NB4 (cell line): Measurements from ENCODE around the gene TRMT5.

ENCODE experiments used
- POLR2A ChIP-seq: IDR thresholded peaks from 2 replicates; pipeline ENCODE4 v1.6.1; 2011; ENCODE audit warnings: mild to moderate bottlenecking; ENCODE audit not compliant: insufficient read length; ENCODE audit errors: extremely low read depth
- TF ChIP-seq, protein P1 (sequence below): IDR thresholded peaks from one replicate; pipeline ENCODE4 v1.5.1; 2012; ENCODE audit warnings: low read depth, low read length

DNA sequence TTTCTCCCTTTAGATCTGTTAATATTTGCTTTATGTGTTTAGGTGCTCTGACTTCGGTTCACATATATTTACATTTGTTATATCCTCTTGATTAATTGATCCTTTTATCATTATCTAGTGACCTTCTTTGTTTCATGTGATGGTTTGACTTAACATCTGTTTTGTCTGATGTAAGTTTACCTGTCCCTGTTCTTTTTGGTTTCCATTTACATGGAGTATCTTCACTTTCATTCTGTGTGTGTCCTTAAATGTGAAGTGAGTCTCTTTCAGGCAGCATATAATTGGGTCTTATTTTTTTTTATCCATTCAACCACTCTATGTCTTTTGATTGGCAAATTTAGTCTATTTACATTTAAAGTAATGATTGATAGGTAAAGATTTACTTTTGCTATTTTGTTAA is 24.2 kb downstream of the TRMT5 start:
- TF ChIP-seq POLR2A: no peak
- TF ChIP-seq, protein P1, sequence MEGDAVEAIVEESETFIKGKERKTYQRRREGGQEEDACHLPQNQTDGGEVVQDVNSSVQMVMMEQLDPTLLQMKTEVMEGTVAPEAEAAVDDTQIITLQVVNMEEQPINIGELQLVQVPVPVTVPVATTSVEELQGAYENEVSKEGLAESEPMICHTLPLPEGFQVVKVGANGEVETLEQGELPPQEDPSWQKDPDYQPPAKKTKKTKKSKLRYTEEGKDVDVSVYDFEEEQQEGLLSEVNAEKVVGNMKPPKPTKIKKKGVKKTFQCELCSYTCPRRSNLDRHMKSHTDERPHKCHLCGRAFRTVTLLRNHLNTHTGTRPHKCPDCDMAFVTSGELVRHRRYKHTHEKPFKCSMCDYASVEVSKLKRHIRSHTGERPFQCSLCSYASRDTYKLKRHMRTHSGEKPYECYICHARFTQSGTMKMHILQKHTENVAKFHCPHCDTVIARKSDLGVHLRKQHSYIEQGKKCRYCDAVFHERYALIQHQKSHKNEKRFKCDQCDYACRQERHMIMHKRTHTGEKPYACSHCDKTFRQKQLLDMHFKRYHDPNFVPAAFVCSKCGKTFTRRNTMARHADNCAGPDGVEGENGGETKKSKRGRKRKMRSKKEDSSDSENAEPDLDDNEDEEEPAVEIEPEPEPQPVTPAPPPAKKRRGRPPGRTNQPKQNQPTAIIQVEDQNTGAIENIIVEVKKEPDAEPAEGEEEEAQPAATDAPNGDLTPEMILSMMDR: no peak
